HEK293T (cell line): ENCODE measurements around the gene METTL16.

ENCODE experiments used
- CTCF ChIA-PET: fragments of 350-600 bp; formaldehyde crosslinking; extraction: SDS; loops from one replicate; lab custom pipeline; 2021; ENCODE audit warnings: antibody characterized with exemption, inconsistent platforms; lab: Yijun Ruan, JAX
- POLR2A ChIA-PET: fragments of 350-600 bp; formaldehyde crosslinking; extraction: SDS; loops from one replicate; lab custom pipeline; 2020; ENCODE audit warnings: antibody characterized with exemption, inconsistent platforms; lab: Yijun Ruan, JAX
- DNase-seq: peaks from one replicate; pipeline ENCODE4 v3.0.0; 2012; ENCODE audit warnings: mixed read lengths; ENCODE audit errors: extremely low spot score
- ARNT ChIP-seq: fragments of 450-650 bp; IDR thresholded peaks from 2 replicates; pipeline ENCODE4 v1.6.1; 2017; ENCODE audit warnings: mild to moderate bottlenecking
- BHLHE40 ChIP-seq: fragments of 450-650 bp; IDR thresholded peaks from 2 replicates; pipeline ENCODE4 v1.6.1; 2016; ENCODE audit warnings: mild to moderate bottlenecking, moderate library complexity, borderline replicate concordance
- CTBP1 ChIP-seq: fragments of 450-650 bp; IDR thresholded peaks from 2 replicates; pipeline ENCODE4 v1.6.1; 2016; ENCODE audit warnings: borderline replicate concordance
- ELF4 ChIP-seq: fragments of 450-650 bp; IDR thresholded peaks from 2 replicates; pipeline ENCODE4 v1.6.1; 2017; ENCODE audit warnings: antibody characterized with exemption
- FOXA1 ChIP-seq: fragments of 450-650 bp; IDR thresholded peaks from 2 replicates; pipeline ENCODE4 v1.6.1; 2016; ENCODE audit warnings: mild to moderate bottlenecking
- FOXK2 ChIP-seq: fragments of 450-650 bp; IDR thresholded peaks from 2 replicates; pipeline ENCODE4 v1.6.1; 2016; ENCODE audit warnings: mild to moderate bottlenecking
- FOXM1 ChIP-seq: fragments of 450-650 bp; IDR thresholded peaks from 2 replicates; pipeline ENCODE4 v1.6.1; 2017; ENCODE audit warnings: mild to moderate bottlenecking, borderline replicate concordance
- HDGF ChIP-seq: fragments of 450-650 bp; IDR thresholded peaks from 2 replicates; pipeline ENCODE4 v1.6.1; 2017; ENCODE audit warnings: antibody characterized with exemption, borderline replicate concordance
- L3MBTL2 ChIP-seq: fragments of 450-650 bp; conservative IDR thresholded peaks from 2 replicates; pipeline ENCODE4 v1.6.1; 2016; ENCODE audit warnings: mild to moderate bottlenecking
- LEF1 ChIP-seq: fragments of 450-650 bp; IDR thresholded peaks from 2 replicates; pipeline ENCODE4 v1.6.1; 2017; ENCODE audit warnings: mild to moderate bottlenecking, borderline replicate concordance
- NFRKB ChIP-seq: fragments of 450-650 bp; IDR thresholded peaks from 2 replicates; pipeline ENCODE4 v1.6.1; 2016; ENCODE audit warnings: mild to moderate bottlenecking, moderate library complexity
- SP1 ChIP-seq: fragments of 450-650 bp; IDR thresholded peaks from 2 replicates; pipeline ENCODE4 v1.6.1; 2017
- SUZ12 ChIP-seq: fragments of 450-650 bp; IDR thresholded peaks from 2 replicates; pipeline ENCODE4 v1.6.1; 2016; ENCODE audit warnings: mild to moderate bottlenecking
- TARDBP ChIP-seq: fragments of 450-650 bp; IDR thresholded peaks from 2 replicates; pipeline ENCODE4 v1.6.1; 2016
- ZNF384 ChIP-seq: fragments of 450-650 bp; IDR thresholded peaks from 2 replicates; pipeline ENCODE4 v1.6.1; 2016
- TF ChIP-seq, protein P1 (sequence below): fragments of 450-650 bp; IDR thresholded peaks from 2 replicates; pipeline ENCODE4 v1.6.1; 2016

METTL16 gene

DNA sequence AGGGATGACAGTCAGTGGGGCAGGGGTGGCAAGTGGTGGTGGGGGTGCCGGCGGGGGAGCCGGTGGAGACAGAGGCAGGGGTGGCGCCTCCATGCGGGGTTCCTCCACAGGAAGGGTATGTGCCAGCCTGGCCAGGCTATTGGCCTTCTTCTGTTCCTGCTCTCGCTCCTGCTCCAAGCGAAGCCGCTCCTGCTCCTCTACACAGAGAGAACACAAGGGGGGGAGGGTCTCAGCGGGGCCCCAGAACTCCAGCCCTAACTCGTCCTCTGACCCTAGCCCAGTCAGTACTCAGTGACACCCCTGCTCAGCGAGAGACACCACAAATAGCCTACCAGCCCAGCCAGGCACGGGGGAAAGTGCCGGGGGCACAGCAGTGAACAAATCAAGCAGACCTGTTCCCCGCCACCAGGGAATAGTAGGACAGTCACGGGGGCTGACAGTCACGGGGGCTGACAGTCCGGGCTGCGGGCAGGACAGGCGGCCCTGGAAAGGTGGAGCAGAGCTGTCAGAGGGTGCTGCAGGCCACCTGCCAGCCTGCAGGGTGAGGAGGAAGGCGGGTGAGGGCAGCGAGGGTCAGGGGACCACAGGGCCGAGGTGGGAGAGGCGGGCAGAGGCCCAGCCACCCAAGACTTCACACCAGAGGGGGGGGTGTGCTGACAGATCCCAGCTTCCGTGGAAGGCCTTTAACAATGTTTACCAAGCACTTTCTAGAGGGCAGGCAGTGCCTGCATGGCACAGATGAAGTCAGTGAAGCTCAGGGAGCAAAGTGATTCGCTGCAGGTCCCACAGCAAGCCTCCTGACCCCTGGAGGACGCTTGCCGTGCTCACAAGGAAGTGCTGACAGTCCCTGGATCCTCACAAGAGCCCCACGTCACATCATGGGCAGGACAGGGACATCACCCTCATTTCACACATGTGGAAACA, 116.2 kb downstream of the METTL16 start:
- CTCF ChIA-PET, result no interaction called here
- TF ChIP-seq TARDBP (no peak), ELF4 (no peak), FOXA1 (no peak), BHLHE40 (no peak), HDGF (no peak), SP1 (no peak), SUZ12 (no peak), LEF1 (no peak), NFRKB (no peak)
- DNase-seq, result no peak
- POLR2A ChIA-PET, result no interaction called here

DNA sequence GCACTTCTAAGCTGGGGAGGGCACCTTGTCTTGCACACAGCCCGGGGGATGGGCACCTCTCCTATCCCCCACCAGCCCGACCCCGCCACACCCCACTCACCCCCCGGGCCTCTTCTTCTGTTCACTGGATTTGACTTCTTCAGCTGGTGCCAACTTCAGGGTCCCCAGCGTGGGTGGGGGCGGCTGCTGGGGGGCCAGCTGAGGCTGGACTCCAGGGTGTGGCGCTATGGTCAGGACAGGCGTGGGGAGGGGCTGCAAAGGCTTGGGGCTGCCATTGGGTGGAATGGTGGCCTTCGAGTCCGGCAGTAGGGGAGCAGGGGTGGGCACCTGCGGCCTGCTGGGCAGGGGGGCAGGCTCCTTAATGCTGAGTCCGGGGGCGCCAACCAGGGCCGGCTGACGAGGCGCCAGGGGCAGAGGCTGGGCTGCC, 116.9 kb downstream of the METTL16 start:
- DNase-seq, result no peak
- POLR2A ChIA-PET, result no interaction called here
- CTCF ChIA-PET, result no interaction called here
- TF ChIP-seq FOXA1 (no peak), SUZ12 (no peak), ELF4 (no peak), TARDBP (no peak), L3MBTL2 (no peak), ZNF384 (no peak), FOXM1 (no peak), SP1 (no peak), ARNT (no peak), NFRKB (no peak), BHLHE40 (no peak), LEF1 (no peak), FOXK2 (no peak)
- TF ChIP-seq, protein P1, sequence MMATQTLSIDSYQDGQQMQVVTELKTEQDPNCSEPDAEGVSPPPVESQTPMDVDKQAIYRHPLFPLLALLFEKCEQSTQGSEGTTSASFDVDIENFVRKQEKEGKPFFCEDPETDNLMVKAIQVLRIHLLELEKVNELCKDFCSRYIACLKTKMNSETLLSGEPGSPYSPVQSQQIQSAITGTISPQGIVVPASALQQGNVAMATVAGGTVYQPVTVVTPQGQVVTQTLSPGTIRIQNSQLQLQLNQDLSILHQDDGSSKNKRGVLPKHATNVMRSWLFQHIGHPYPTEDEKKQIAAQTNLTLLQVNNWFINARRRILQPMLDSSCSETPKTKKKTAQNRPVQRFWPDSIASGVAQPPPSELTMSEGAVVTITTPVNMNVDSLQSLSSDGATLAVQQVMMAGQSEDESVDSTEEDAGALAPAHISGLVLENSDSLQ, result no peak

DNA sequence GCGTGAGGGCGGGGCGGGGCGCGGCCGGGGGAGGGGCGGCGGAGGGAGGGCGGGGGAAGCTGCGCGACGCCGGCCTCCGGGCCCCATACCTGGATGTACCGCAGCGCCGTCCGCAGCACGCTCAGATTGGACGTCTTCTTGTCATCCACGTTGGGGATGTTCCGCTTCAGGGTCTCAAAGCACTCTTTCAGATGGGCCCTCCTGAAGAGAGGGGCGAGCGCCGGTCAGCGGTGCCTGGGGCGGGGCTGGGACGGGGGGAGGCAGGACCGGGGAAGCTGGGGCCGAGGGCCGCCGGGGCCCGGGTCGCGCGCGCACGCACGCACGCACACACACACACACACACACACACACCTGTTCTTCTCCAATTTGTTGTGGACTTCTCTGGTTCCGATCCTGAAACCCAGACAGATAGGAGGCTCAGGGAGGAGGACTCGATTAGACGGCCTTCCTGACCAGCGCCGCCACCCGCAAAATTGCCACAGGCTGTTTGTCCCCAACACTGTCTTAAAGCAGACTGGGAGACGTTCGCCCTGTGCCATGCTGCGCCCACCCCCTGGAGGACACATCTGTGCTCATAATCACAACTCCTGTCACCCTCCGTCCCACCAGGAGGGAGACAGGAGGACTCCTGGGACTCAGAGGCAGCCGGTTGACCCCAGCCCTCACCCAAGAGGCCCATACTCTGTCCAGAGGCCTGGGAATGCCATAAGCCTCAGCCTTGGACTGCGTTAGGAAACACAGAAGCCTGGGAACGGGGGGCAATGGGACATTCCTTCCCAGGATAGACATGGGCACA, 117.5 kb downstream of the METTL16 start:
- DNase-seq, result no peak
- TF ChIP-seq CTBP1 (no peak), NFRKB (no peak), SUZ12 (no peak)
- CTCF ChIA-PET, result interaction anchor here (1.4 kb wide), 1 partner anchor 12 kb away, joined by 6 read pairs; no protein-coding TSS in a partner anchor
- POLR2A ChIA-PET, result interaction anchor here (2.1 to 2.8 kb wide), 3 partner anchors 8 to 22 kb away, joined by 10 to 16 read pairs (median 11); no protein-coding TSS in a partner anchor

DNA sequence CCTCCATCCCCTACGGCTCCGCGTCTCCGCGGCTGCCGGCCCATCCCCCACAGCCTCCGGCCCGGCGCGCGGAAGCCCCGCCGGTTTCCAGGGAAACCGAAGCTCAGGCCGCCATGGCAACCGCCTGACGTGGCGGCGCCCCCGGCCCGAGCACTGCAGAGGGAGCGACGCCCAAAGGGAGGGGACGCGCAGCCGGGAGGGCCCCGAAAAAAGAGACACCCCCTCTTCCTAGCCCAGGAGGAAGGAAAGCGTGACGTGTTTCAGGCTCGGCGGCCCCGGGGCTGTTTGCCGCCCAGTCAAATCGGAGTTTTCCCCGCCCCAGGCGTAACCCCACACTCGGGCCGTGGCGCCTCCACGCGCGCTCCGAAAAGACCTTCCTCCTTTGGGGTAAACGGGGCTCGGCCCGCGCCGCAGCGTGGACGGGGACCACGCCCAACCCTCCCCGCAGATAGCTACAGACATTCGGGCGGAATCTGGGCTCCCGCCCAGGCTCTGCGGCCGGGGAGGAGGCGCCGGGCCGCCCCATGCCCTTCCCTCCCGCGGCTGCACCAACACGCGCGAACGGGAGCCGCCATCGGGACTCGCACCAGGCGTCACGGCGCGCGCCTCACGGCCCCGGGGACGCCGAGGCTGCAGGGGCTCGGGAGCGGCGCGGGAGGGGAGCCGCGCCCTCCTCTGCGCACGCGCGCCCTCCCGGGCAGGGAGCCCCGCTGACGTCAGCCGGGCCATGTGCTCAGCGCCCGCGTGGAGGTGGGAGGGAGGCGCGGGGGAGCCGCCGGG, 118.3 kb downstream of the METTL16 start:
- ChIA-PET CTCF (interaction anchor here (1.4 to 2.1 kb wide), 2 partner anchors 11 to 23 kb away, joined by 6 to 12 read pairs; no protein-coding TSS in a partner anchor), POLR2A (interaction anchor here (0.7 to 2.8 kb wide), 5 partner anchors 8 to 23 kb away, joined by 3 to 16 read pairs (median 10); no protein-coding TSS in a partner anchor)
- peak; percentile 88 for DNase-seq
- TF ChIP-seq TARDBP, result peak; percentile 84
- no peak for TF ChIP-seq BHLHE40
- peak; percentile 52 for TF ChIP-seq L3MBTL2
- no peak for TF ChIP-seq ELF4
- TF ChIP-seq LEF1, result no peak
- TF ChIP-seq, protein P1, result peak; percentile 8; the same call in 1 of the 2 replicates
- TF ChIP-seq FOXK2, result no peak
- TF ChIP-seq ARNT, result no peak
- TF ChIP-seq CTBP1, result no peak
- TF ChIP-seq SP1, result no peak

DNA sequence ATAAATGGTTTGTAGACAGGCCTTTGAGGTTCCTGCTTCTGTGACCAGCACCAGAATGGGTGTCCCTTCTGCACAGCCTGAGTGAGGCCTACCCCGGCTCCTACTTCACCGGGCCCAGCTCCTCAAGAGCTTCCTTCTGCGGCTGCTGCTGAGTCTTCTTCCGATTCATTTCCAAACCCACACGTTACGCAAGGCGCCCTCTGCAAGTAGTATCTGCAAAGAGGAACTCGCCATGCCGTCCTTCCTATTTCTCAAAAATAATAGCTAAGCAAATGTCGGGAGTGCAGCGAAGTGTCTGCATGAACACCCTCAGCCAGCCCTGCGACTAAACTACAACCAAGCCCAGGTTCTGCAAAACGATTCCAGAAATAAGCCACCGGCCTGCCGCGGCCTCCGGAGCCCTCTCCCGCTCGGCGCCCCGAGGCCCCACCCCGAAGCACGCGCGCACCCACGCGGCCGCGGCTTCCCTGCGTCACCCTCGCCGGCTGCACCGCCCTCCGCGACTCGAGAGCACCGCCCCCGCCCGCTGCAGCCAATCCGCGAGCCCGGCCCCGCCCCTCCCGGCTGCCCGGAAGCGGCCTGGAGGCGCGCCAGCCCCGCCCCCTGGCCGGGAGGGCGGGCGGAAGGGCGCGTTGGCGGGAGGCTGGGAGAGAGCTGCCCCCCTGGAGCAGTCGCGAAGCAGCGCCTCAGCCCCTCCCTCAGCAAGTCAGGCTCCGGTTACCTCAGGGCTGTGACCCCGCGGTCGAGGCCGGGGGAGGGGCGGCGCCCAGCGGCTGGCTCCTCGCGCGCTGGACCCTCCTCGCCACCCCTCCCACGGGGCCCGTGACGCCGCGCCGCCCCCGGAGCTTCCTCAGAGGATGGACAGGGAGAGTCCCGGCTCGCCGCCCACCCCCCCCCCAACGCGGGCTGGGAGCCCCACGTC, 119.2 kb downstream of the METTL16 start:
- ChIA-PET CTCF (interaction anchor here (0.6 to 2.1 kb wide), 4 partner anchors 10 to 48 kb away, joined by 3 to 12 read pairs (median 6); no protein-coding TSS in a partner anchor), POLR2A (interaction anchor here (0.7 to 2.8 kb wide), 5 partner anchors 9 to 24 kb away, joined by 3 to 16 read pairs (median 10); no protein-coding TSS in a partner anchor)
- DNase-seq, result peak; percentile 92
- no peak for TF ChIP-seq FOXK2
- no peak for TF ChIP-seq CTBP1
- TF ChIP-seq SP1, result no peak
- TF ChIP-seq SUZ12, result no peak
- TF ChIP-seq, protein P1, result no peak
- no peak for TF ChIP-seq BHLHE40
- TF ChIP-seq HDGF, result no peak
- TF ChIP-seq ELF4, result no peak
- TF ChIP-seq FOXA1, result no peak
- TF ChIP-seq FOXM1, result peak; percentile 58; the same call in 1 of the 2 replicates
- TF ChIP-seq TARDBP, result no peak
- no peak for TF ChIP-seq ZNF384
- no peak for TF ChIP-seq NFRKB
- peak; percentile 51; the same call in 1 of the 2 replicates for TF ChIP-seq LEF1
- TF ChIP-seq ARNT, result no peak
- TF ChIP-seq L3MBTL2, result 0 out of 2 replicates have a peak, but pooled peaks have one; percentile 36
